Measurements from ENCODE around the gene GBP5. TPM values are rescaled to one million over a fixed set of nuclear protein-coding genes. Genes with fewer than 3 reads are reported as not detected.

GBP5 gene
- total RNA-seq, 1 donor from 2014 or later: 2.3 TPM

Other genes with a start within 250 kb of the GBP5 start
- gene GBP3, start 250.0 kb downstream of the GBP5 start, total RNA-seq: 79.7 TPM
- 39.3 TPM for gene GBP1, start 207.7 kb downstream of the GBP5 start, total RNA-seq
- 70.6 TPM for gene GBP2, start 146.7 kb downstream of the GBP5 start, total RNA-seq
- gene GBP7, start 96.9 kb downstream of the GBP5 start, total RNA-seq: not detected
- 13.6 TPM for gene GBP4, start 73.9 kb downstream of the GBP5 start, total RNA-seq
- gene GBP6, start 91.2 kb upstream of the GBP5 start, total RNA-seq: not detected

Data from ureter (tissue), 1 donor.